A549 (cell line): Measurements from ENCODE around the gene CAMKK2.

Source experiments
- GATA3 ChIP-seq: IDR thresholded peaks from 2 replicates; pipeline ENCODE4 v1.6.1; 2012; ENCODE audit warnings: borderline replicate concordance
- HDAC2 ChIP-seq: fragments of 200-600 bp; sonication (generic); IDR thresholded peaks from 2 replicates; pipeline ENCODE4 v1.6.1; 2016
- JUN ChIP-seq, 2 experiments: fragments of >200 bp; sonication (Bioruptor Twin); formaldehyde crosslinking; IDR thresholded peaks; 2 replicates in 1 of 2; 3 replicates in 1 of 2; pipeline ENCODE4 v1.6.1; 2016 to 2017
- MAFK ChIP-seq: fragments of 450-650 bp; IDR thresholded peaks from 2 replicates; pipeline ENCODE4 v1.6.1; 2014; ENCODE audit not compliant: partially characterized antibody
- POLR2A ChIP-seq: IDR thresholded peaks from 2 replicates; pipeline ENCODE4 v1.6.1; 2012; ENCODE audit warnings: mild to moderate bottlenecking, low read length
- SMC3 ChIP-seq: fragments of >200 bp; sonication (Bioruptor Twin); formaldehyde crosslinking; IDR thresholded peaks from 3 replicates; pipeline ENCODE4 v1.6.1; 2018; ENCODE audit warnings: inconsistent platforms
- TFCP2L1 ChIP-seq: fragments of 250-450 bp; sonication (Bioruptor Pico); IDR thresholded peaks from 2 replicates; pipeline ENCODE4 v1.5.0; 2021; ENCODE audit warnings: mild to moderate bottlenecking
- TF ChIP-seq, protein P1 (sequence below): fragments of >200 bp; sonication (Bioruptor Twin); formaldehyde crosslinking; IDR thresholded peaks from 3 replicates; pipeline ENCODE4 v1.5.1; 2016
- TF ChIP-seq, protein P2 (sequence below): IDR thresholded peaks from 2 replicates; pipeline ENCODE4 v1.6.1; 2012
- TF ChIP-seq, protein P3 (sequence below): fragments of 450-650 bp; IDR thresholded peaks from 2 replicates; pipeline ENCODE4 v1.6.1; 2014; ENCODE audit warnings: antibody characterized with exemption
- TF ChIP-seq, protein P4 (sequence below): fragments of >200 bp; sonication (Bioruptor Twin); formaldehyde crosslinking; IDR thresholded peaks from 3 replicates; pipeline ENCODE4 v1.6.1; 2016
- TF ChIP-seq, protein P5 (sequence below): fragments of 200-600 bp; sonication (generic); IDR thresholded peaks from 2 replicates; pipeline ENCODE4 v1.6.1; 2016; ENCODE audit warnings: antibody characterized with exemption, mild to moderate bottlenecking, moderate library complexity

DNA sequence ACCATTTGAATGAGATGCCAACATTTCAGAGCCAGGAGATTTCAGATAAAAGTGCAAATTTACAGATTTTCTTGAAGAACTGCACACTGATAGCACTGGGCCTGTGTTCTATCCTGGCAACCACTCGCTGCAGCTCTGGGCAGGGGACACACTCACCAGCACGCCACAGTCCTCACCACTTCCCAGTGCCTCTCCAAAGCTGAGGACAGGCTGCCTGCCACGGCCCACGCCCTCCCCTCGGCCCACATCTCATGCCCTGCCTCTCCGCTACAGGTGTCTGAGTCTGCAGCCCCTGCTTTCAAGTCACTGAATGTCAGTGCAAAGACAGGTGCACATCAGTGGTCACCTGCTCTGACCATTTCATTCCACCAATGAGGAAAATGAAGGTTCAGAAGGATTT lies 12.7 kb downstream of the CAMKK2 start:
- TF ChIP-seq POLR2A (no peak), MAFK (no peak), SMC3 (no peak), GATA3 (no peak), TFCP2L1 (CRISPR knock-in tag) (no peak), JUN (IDR thresholded peaks at IDR 0.05) (no peak), HDAC2 (no peak)
- TF ChIP-seq, protein P1, sequence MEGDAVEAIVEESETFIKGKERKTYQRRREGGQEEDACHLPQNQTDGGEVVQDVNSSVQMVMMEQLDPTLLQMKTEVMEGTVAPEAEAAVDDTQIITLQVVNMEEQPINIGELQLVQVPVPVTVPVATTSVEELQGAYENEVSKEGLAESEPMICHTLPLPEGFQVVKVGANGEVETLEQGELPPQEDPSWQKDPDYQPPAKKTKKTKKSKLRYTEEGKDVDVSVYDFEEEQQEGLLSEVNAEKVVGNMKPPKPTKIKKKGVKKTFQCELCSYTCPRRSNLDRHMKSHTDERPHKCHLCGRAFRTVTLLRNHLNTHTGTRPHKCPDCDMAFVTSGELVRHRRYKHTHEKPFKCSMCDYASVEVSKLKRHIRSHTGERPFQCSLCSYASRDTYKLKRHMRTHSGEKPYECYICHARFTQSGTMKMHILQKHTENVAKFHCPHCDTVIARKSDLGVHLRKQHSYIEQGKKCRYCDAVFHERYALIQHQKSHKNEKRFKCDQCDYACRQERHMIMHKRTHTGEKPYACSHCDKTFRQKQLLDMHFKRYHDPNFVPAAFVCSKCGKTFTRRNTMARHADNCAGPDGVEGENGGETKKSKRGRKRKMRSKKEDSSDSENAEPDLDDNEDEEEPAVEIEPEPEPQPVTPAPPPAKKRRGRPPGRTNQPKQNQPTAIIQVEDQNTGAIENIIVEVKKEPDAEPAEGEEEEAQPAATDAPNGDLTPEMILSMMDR: no peak
- TF ChIP-seq, protein P2, sequence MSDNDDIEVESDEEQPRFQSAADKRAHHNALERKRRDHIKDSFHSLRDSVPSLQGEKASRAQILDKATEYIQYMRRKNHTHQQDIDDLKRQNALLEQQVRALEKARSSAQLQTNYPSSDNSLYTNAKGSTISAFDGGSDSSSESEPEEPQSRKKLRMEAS: no peak
- TF ChIP-seq, protein P3, sequence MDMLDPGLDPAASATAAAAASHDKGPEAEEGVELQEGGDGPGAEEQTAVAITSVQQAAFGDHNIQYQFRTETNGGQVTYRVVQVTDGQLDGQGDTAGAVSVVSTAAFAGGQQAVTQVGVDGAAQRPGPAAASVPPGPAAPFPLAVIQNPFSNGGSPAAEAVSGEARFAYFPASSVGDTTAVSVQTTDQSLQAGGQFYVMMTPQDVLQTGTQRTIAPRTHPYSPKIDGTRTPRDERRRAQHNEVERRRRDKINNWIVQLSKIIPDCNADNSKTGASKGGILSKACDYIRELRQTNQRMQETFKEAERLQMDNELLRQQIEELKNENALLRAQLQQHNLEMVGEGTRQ: no peak
- TF ChIP-seq, protein P4, sequence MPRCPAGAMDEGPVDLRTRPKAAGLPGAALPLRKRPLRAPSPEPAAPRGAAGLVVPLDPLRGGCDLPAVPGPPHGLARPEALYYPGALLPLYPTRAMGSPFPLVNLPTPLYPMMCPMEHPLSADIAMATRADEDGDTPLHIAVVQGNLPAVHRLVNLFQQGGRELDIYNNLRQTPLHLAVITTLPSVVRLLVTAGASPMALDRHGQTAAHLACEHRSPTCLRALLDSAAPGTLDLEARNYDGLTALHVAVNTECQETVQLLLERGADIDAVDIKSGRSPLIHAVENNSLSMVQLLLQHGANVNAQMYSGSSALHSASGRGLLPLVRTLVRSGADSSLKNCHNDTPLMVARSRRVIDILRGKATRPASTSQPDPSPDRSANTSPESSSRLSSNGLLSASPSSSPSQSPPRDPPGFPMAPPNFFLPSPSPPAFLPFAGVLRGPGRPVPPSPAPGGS: no peak
- TF ChIP-seq, protein P5, sequence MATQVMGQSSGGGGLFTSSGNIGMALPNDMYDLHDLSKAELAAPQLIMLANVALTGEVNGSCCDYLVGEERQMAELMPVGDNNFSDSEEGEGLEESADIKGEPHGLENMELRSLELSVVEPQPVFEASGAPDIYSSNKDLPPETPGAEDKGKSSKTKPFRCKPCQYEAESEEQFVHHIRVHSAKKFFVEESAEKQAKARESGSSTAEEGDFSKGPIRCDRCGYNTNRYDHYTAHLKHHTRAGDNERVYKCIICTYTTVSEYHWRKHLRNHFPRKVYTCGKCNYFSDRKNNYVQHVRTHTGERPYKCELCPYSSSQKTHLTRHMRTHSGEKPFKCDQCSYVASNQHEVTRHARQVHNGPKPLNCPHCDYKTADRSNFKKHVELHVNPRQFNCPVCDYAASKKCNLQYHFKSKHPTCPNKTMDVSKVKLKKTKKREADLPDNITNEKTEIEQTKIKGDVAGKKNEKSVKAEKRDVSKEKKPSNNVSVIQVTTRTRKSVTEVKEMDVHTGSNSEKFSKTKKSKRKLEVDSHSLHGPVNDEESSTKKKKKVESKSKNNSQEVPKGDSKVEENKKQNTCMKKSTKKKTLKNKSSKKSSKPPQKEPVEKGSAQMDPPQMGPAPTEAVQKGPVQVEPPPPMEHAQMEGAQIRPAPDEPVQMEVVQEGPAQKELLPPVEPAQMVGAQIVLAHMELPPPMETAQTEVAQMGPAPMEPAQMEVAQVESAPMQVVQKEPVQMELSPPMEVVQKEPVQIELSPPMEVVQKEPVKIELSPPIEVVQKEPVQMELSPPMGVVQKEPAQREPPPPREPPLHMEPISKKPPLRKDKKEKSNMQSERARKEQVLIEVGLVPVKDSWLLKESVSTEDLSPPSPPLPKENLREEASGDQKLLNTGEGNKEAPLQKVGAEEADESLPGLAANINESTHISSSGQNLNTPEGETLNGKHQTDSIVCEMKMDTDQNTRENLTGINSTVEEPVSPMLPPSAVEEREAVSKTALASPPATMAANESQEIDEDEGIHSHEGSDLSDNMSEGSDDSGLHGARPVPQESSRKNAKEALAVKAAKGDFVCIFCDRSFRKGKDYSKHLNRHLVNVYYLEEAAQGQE: no peak
